ENCODE measurements around the gene ZC3H4.

The ZC3H4 gene

GRCh38 chr19:47110521-47111005 lies 3.0 kb downstream of the ZC3H4 start:
- no peak for TF ChIP-seq CTCF (conservative IDR thresholded peaks at IDR 0.05)
- no peak for TF ChIP-seq ZFX (IDR thresholded peaks at IDR 0.05)
- peak overlapping the region; percentile 99 for H3K27ac ChIP-seq

- H3K27ac ChIP-seq: no peak overlapping the region
Observed at GRCh38 chr19:47109541-47110375, 3.8 kb downstream of the ZC3H4 start.

GRCh38 chr19:47109177-47109540 lies 4.4 kb downstream of the ZC3H4 start:
- H3K27ac ChIP-seq: no peak overlapping the region
- TF ChIP-seq ZFX (IDR thresholded peaks at IDR 0.05) (no peak), CTCF (conservative IDR thresholded peaks at IDR 0.05) (no peak)

More at GRCh38 chr19:47109541-47110375, 3.8 kb downstream of the ZC3H4 start:
- TF ChIP-seq ZFX (IDR thresholded peaks at IDR 0.05) (no peak), CTCF (conservative IDR thresholded peaks at IDR 0.05) (no peak)

- no peak overlapping the region for H3K27ac ChIP-seq
- TF ChIP-seq CTCF (conservative IDR thresholded peaks at IDR 0.05) (no peak), ZFX (IDR thresholded peaks at IDR 0.05) (no peak)
Observed at GRCh38 chr19:47107953-47108746, 5.4 kb downstream of the ZC3H4 start.

GRCh38 chr19:47107202-47107952 lies 6.2 kb downstream of the ZC3H4 start:
- TF ChIP-seq ZFX (IDR thresholded peaks at IDR 0.05) (no peak), CTCF (conservative IDR thresholded peaks at IDR 0.05) (no peak)
- no peak overlapping the region for H3K27ac ChIP-seq

GRCh38 chr19:47106821-47107201 lies 6.8 kb downstream of the ZC3H4 start:
- no peak overlapping the region for H3K27ac ChIP-seq

More at GRCh38 chr19:47106821-47107201, 6.8 kb downstream of the ZC3H4 start:
- no peak for TF ChIP-seq ZFX (IDR thresholded peaks at IDR 0.05)
- TF ChIP-seq CTCF (conservative IDR thresholded peaks at IDR 0.05): no peak

All from C4-2B (cell line).